Panc1 (cell line): Measurements from ENCODE around the gene CAMSAP2. TPM values are rescaled to one million over a fixed set of nuclear protein-coding genes. Genes with fewer than 3 reads are reported as not detected.

Experiments
- ATAC-seq: fragments of 200-7000 bp; cut with Tn5 transposase; 2 replicates; pipeline ENCODE4 v1.9.1; 2020; ENCODE audit warnings: mild to moderate bottlenecking, moderate library complexity
- BruUV-seq: library from RNA; stranded (reverse); fragments of 400-500 nt; replicated peaks from 2 replicates; lab custom pipeline; 2021; lab: Mats Ljungman, UMichigan
- CTCF ChIA-PET: fragments of 300-600 bp; sonication (Branson Sonifier 250); formaldehyde crosslinking; loops from one replicate; lab custom pipeline; 2022; ENCODE audit warnings: antibody characterized with exemption; lab: Charles Lee
- POLR2A ChIA-PET: fragments of 300-600 bp; sonication (Branson Sonifier 250); formaldehyde crosslinking; loops from one replicate; lab custom pipeline; 2022; ENCODE audit warnings: antibody characterized with exemption; lab: Charles Lee
- DNase-seq: peaks from one replicate; pipeline ENCODE4 v3.0.0-alpha.2; 2010; ENCODE audit warnings: low read depth, low spot score
- H3K27ac ChIP-seq: 2 replicates; pipeline ENCODE4 v1.5.1; 2011; ENCODE audit warnings: mild to moderate bottlenecking, low read length, inconsistent platforms
- H3K27me3 ChIP-seq: fragments of 200-500 bp; sonication (Bioruptor generic); 2 replicates; pipeline ENCODE4 v1.6.0; 2014; ENCODE audit warnings: low read length, inconsistent platforms; ENCODE audit not compliant: control insufficient read depth, insufficient read depth
- H3K36me3 ChIP-seq: fragments of 200-500 bp; sonication (Bioruptor generic); 2 replicates; pipeline ENCODE4 v1.5.1; 2014; ENCODE audit warnings: inconsistent platforms, mild to moderate bottlenecking, low read length, moderate library complexity; ENCODE audit not compliant: control insufficient read depth, insufficient read depth
- H3K4me1 ChIP-seq: 2 replicates; pipeline ENCODE4 v1.5.1; 2011; ENCODE audit warnings: inconsistent platforms, mild to moderate bottlenecking, low read length, moderate library complexity; ENCODE audit not compliant: control insufficient read depth, insufficient read depth
- H3K4me3 ChIP-seq, 2 experiments: 2 replicates each; pipeline ENCODE4 v1.5.1; 2011 to 2012; ENCODE audit warnings: low read depth in 2 of 2, low read length in 2 of 2, mild to moderate bottlenecking in 2 of 2, inconsistent platforms in 1 of 2, moderate library complexity in 1 of 2
- H3K9me3 ChIP-seq: fragments of 200-500 bp; sonication (Bioruptor generic); 2 replicates; pipeline ENCODE4 v1.5.1; 2014; ENCODE audit warnings: low read depth, mild to moderate bottlenecking, inconsistent platforms, low read length, moderate library complexity; ENCODE audit not compliant: control insufficient read depth, insufficient read depth
- POLR2AphosphoS5 ChIP-seq: IDR thresholded peaks from 2 replicates; pipeline ENCODE4 v1.6.1; 2012; ENCODE audit warnings: mild to moderate bottlenecking, low read depth, low read length, moderate library complexity
- SIN3A ChIP-seq: IDR thresholded peaks from 2 replicates; pipeline ENCODE4 v1.6.1; 2012; ENCODE audit warnings: low read depth, mild to moderate bottlenecking, low read length, moderate library complexity, borderline replicate concordance; ENCODE audit not compliant: insufficient read depth
- TCF7L2 ChIP-seq: IDR thresholded peaks from 2 replicates; pipeline ENCODE4 v1.6.1; 2011; ENCODE audit warnings: mild to moderate bottlenecking, low read depth, low read length, inconsistent platforms
- in situ Hi-C: cut with HindIII; loops from 2 replicates; pipeline ENCODE4 v1.10.0; 2016; ENCODE audit warnings: low sequenced_read_pairs, low pct_unique_long_range_greater_than_20kb
- intact Hi-C: fragments of 100-400 bp; cut with micrococcal nuclease; formaldehyde crosslinking; loops from one replicate; pipeline ENCODE4 v1.10.0; 2022; ENCODE audit not compliant: unreplicated experiment
- total RNA-seq: library from RNA; stranded (reverse); gene quantifications from one replicate; pipeline ENCODE4 v1.2.1, GENCODE V29; 2021; ENCODE audit not compliant: unreplicated experiment
- TF ChIP-seq, protein P1 (sequence below): fragments of 450-650 bp; IDR thresholded peaks from 2 replicates; pipeline ENCODE4 v1.5.1; 2017; ENCODE audit warnings: mild to moderate bottlenecking
- TF ChIP-seq, protein P2 (sequence below), 2 experiments: IDR thresholded peaks; 2 replicates each; pipeline ENCODE4 v1.6.1; 2011 to 2012; ENCODE audit warnings: low read depth in 2 of 2, control low read depth in 1 of 2, low read length in 1 of 2, mild to moderate bottlenecking in 1 of 2, moderate library complexity in 1 of 2; ENCODE audit not compliant: insufficient read depth in 1 of 2

CAMSAP2 gene
- total RNA-seq, 1 experiment from 2014 or later, result 40.1 TPM

DNA sequence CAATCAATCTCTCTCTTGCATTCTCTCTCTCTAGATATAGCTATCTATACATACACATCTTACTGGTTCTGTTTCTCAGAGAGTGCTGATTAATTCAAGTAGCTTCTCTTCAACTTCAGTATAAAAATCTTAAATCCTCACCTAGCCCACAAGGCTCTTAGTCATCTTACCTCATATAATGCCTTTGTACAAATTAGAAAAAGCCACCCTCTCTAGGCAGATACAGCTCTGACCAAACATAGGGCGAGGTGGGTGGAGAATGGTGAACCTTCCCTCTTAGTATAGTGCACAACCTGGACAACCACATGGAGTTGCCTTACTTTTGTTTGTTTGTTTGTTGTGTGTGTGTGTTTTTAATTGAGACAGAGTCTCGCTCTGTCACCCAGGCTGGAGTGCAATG, 150.9 kb downstream of the CAMSAP2 start:
- no peaks in the 10 kb centered on the region for H3K36me3 ChIP-seq
- TF ChIP-seq SIN3A (no peak), TCF7L2 (no peak)
- TF ChIP-seq, protein P1, sequence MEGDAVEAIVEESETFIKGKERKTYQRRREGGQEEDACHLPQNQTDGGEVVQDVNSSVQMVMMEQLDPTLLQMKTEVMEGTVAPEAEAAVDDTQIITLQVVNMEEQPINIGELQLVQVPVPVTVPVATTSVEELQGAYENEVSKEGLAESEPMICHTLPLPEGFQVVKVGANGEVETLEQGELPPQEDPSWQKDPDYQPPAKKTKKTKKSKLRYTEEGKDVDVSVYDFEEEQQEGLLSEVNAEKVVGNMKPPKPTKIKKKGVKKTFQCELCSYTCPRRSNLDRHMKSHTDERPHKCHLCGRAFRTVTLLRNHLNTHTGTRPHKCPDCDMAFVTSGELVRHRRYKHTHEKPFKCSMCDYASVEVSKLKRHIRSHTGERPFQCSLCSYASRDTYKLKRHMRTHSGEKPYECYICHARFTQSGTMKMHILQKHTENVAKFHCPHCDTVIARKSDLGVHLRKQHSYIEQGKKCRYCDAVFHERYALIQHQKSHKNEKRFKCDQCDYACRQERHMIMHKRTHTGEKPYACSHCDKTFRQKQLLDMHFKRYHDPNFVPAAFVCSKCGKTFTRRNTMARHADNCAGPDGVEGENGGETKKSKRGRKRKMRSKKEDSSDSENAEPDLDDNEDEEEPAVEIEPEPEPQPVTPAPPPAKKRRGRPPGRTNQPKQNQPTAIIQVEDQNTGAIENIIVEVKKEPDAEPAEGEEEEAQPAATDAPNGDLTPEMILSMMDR, result no peak
- TF ChIP-seq, protein P2, sequence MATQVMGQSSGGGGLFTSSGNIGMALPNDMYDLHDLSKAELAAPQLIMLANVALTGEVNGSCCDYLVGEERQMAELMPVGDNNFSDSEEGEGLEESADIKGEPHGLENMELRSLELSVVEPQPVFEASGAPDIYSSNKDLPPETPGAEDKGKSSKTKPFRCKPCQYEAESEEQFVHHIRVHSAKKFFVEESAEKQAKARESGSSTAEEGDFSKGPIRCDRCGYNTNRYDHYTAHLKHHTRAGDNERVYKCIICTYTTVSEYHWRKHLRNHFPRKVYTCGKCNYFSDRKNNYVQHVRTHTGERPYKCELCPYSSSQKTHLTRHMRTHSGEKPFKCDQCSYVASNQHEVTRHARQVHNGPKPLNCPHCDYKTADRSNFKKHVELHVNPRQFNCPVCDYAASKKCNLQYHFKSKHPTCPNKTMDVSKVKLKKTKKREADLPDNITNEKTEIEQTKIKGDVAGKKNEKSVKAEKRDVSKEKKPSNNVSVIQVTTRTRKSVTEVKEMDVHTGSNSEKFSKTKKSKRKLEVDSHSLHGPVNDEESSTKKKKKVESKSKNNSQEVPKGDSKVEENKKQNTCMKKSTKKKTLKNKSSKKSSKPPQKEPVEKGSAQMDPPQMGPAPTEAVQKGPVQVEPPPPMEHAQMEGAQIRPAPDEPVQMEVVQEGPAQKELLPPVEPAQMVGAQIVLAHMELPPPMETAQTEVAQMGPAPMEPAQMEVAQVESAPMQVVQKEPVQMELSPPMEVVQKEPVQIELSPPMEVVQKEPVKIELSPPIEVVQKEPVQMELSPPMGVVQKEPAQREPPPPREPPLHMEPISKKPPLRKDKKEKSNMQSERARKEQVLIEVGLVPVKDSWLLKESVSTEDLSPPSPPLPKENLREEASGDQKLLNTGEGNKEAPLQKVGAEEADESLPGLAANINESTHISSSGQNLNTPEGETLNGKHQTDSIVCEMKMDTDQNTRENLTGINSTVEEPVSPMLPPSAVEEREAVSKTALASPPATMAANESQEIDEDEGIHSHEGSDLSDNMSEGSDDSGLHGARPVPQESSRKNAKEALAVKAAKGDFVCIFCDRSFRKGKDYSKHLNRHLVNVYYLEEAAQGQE (IDR thresholded peaks at IDR 0.05; ENCODE audit: insufficient read depth in 1 of 2, low read depth in 2 of 2, low read length in 1 of 2), result no peak
- ChIA-PET CTCF (no interaction called here), POLR2A (no interaction called here)
- DNase-seq (no peak), ATAC-seq (no peak)
- in situ Hi-C loops, result no loop called here
- no peak overlapping the region for H3K4me3 ChIP-seq
- BruUV-seq, result no TSS peak
- peaks cover 18% of the 10 kb centered on the region for H3K4me1 ChIP-seq
- intact Hi-C loops, result no loop called here
- no peaks in the 10 kb centered on the region for H3K9me3 ChIP-seq
- no peak overlapping the region for H3K27ac ChIP-seq
- no peaks in the 10 kb centered on the region for H3K27me3 ChIP-seq

DNA sequence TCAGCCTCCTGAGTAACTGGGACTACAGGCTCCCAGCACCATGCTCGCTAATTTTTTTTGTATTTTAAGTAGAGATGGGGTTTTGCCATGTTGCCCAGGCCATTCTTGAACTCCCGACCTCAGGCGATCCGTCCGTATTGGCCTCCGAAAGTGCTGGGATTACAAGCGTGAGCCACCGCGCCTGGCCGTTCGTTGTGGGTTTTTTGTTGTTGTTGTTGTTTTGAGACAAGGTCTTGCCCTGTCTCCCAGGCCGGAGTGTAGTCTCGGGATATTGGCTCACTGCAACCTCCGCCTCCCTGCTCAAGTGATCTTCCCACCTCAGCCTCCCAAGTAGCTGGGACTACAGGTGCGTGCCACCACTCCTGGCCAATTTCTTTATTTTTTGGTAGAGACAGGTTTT, 151.3 kb downstream of the CAMSAP2 start:
- Histone ChIP-seq H3K27me3 (no peaks in the 10 kb centered on the region), H3K27ac (no peak overlapping the region), H3K4me1 (peaks cover 19% of the 10 kb centered on the region), H3K36me3 (no peaks in the 10 kb centered on the region), H3K9me3 (no peaks in the 10 kb centered on the region), H3K4me3 (no peak overlapping the region)
- ChIA-PET CTCF (interaction anchor here (0.7 kb wide), 1 partner anchor 1817 kb away, joined by 3 read pairs; no protein-coding TSS in a partner anchor), POLR2A (no interaction called here)
- no TSS peak for BruUV-seq
- in situ Hi-C loops (no loop called here), intact Hi-C loops (no loop called here)
- TF ChIP-seq, protein P1, result no peak
- no peak for TF ChIP-seq SIN3A
- TF ChIP-seq, protein P2 (IDR thresholded peaks at IDR 0.05; ENCODE audit: insufficient read depth in 1 of 2, low read depth in 2 of 2, low read length in 1 of 2), result no peak
- TF ChIP-seq POLR2AphosphoS5, result no peak
- no peak for TF ChIP-seq TCF7L2
- DNase-seq, result no peak
- no peak for ATAC-seq
